Nephron (organoid): ENCODE results near the gene HEY2.
A peak's percentile ranks its signal among the peaks of the same experiment; 100 is the strongest.

Experiments used
- H3K27ac Mint-ChIP-seq, 3 experiments: 2 replicates each; pipeline ENCODE4 v1.8.0; 2020; ENCODE audit warnings: mixed read lengths in 3 of 3, mild to moderate bottlenecking in 2 of 3, moderate library complexity in 1 of 3
- H3K27me3 Mint-ChIP-seq: 2 replicates; pipeline ENCODE4 v1.8.0; 2021; ENCODE audit warnings: low read depth, mild to moderate bottlenecking, moderate library complexity, mixed read lengths
- H3K36me3 Mint-ChIP-seq: 2 replicates; pipeline ENCODE4 v1.8.0; 2020; ENCODE audit warnings: low read depth, mixed read lengths
- H3K4me1 Mint-ChIP-seq: 2 replicates; pipeline ENCODE4 v1.8.0; 2020; ENCODE audit warnings: mixed read lengths
- H3K4me3 Mint-ChIP-seq, 3 experiments: 2 replicates each; pipeline ENCODE4 v1.8.0; 2020; ENCODE audit warnings: mild to moderate bottlenecking in 3 of 3, mixed read lengths in 3 of 3, moderate library complexity in 2 of 3
- H3K9me3 Mint-ChIP-seq: 2 replicates; pipeline ENCODE4 v1.8.0; 2020; ENCODE audit warnings: mixed read lengths
- CTCF ChIP-seq, 3 experiments: fragments of 200-600 bp; sonication (generic); IDR thresholded peaks; one replicate each; pipeline ENCODE4 v1.5.0; 2021; ENCODE audit warnings: antibody characterized with exemption in 3 of 3; ENCODE audit not compliant: unreplicated experiment in 3 of 3

Gene HEY2

GRCh38 chr6:125714441-125715090 is 34.9 kb upstream of the HEY2 start:
- Mint-ChIP-seq H3K4me3 (no peak overlapping the region), H3K36me3 (peaks cover 20% of the 10 kb centered on the region), H3K9me3 (peaks cover 30% of the 10 kb centered on the region), H3K27ac (peak overlapping the region; percentile 41 to 53 (median 53)), H3K4me1 (peaks cover 5% of the 10 kb centered on the region), H3K27me3 (peaks cover 4% of the 10 kb centered on the region)
- TF ChIP-seq CTCF (IDR thresholded peaks at IDR 0.05; ENCODE audit: unreplicated experiment in 3 of 3): no peak

GRCh38 chr6:125717120-125717731 is 32.2 kb upstream of the HEY2 start:
- Mint-ChIP-seq H3K27ac (peak overlapping the region; percentile 73 to 82 (median 80)), H3K36me3 (peaks cover 8% of the 10 kb centered on the region), H3K27me3 (no peaks in the 10 kb centered on the region), H3K4me1 (peaks cover 5% of the 10 kb centered on the region), H3K9me3 (peaks cover 9% of the 10 kb centered on the region), H3K4me3 (no peak overlapping the region)
- TF ChIP-seq CTCF (IDR thresholded peaks at IDR 0.05; ENCODE audit: unreplicated experiment in 3 of 3): no peak

GRCh38 chr6:125718109-125718508 is 31.3 kb upstream of the HEY2 start:
- TF ChIP-seq CTCF (IDR thresholded peaks at IDR 0.05; ENCODE audit: unreplicated experiment in 3 of 3): no peak
- Mint-ChIP-seq H3K9me3 (peaks cover 8% of the 10 kb centered on the region), H3K27ac (peak overlapping the region; percentile 73 to 82 (median 80)), H3K27me3 (no peaks in the 10 kb centered on the region), H3K4me1 (peaks cover 5% of the 10 kb centered on the region), H3K36me3 (peaks cover 10% of the 10 kb centered on the region), H3K4me3 (no peak overlapping the region)

GRCh38 chr6:125722886-125723285 is 26.5 kb upstream of the HEY2 start:
- H3K36me3 Mint-ChIP-seq: peaks cover 4% of the 10 kb centered on the region
- peaks cover 3% of the 10 kb centered on the region for H3K27me3 Mint-ChIP-seq
- H3K27ac Mint-ChIP-seq: peak overlapping the region in 2 of 3 experiments; percentile 6 to 52
- no peaks in the 10 kb centered on the region for H3K9me3 Mint-ChIP-seq
- no peak overlapping the region for H3K4me3 Mint-ChIP-seq
- no peaks in the 10 kb centered on the region for H3K4me1 Mint-ChIP-seq
- no peak for TF ChIP-seq CTCF (IDR thresholded peaks at IDR 0.05; ENCODE audit: unreplicated experiment in 3 of 3)

GRCh38 chr6:125727216-125727615 is 22.2 kb upstream of the HEY2 start:
- H3K9me3 Mint-ChIP-seq: no peaks in the 10 kb centered on the region
- TF ChIP-seq CTCF (IDR thresholded peaks at IDR 0.05; ENCODE audit: unreplicated experiment in 3 of 3): no peak
- no peak overlapping the region for H3K4me3 Mint-ChIP-seq
- no peaks in the 10 kb centered on the region for H3K4me1 Mint-ChIP-seq
- no peak overlapping the region for H3K27ac Mint-ChIP-seq
- H3K36me3 Mint-ChIP-seq: peaks cover 4% of the 10 kb centered on the region
- H3K27me3 Mint-ChIP-seq: peaks cover 3% of the 10 kb centered on the region

GRCh38 chr6:125728739-125729138 is 20.7 kb upstream of the HEY2 start:
- Mint-ChIP-seq H3K27ac (peak overlapping the region in 1 of 3 experiments; percentile 34), H3K36me3 (no peaks in the 10 kb centered on the region), H3K4me3 (no peak overlapping the region), H3K9me3 (no peaks in the 10 kb centered on the region), H3K27me3 (peaks cover 3% of the 10 kb centered on the region), H3K4me1 (no peaks in the 10 kb centered on the region)
- TF ChIP-seq CTCF (IDR thresholded peaks at IDR 0.05; ENCODE audit: unreplicated experiment in 3 of 3): no peak
